Measurements from ENCODE around the gene KIRREL1.

Gene KIRREL1

GRCh38 chr1:157993147-157993917, at the start of gene KIRREL1:
Gene KIRREL1 (plus strand): TSS chr1:157993645. CDS start chr1:157993677, 32 bp downstream.
- Histone ChIP-seq H3K36me3 (ENCODE audit: control insufficient read depth in 5 of 5, insufficient read depth in 5 of 5, low read length in 5 of 5) (peaks cover 0 to 3% (median 0%) of the 10 kb centered on the region in 5 donors), H3K4me1 (ENCODE audit: control insufficient read depth in 5 of 5, insufficient read depth in 5 of 5, low read length in 5 of 5) (peaks cover 7 to 57% (median 46%) of the 10 kb centered on the region in 5 donors), H3K9ac (ENCODE audit: low read length in 5 of 5) (peak within 1 kb of the TSS; percentile 73 to 97 (median 90)), H3K4me3 (ENCODE audit: low read depth in 1 of 5, low read length in 5 of 5) (peak within 1 kb of the TSS; percentile 77 to 85 (median 82)), H3K9me3 (ENCODE audit: control insufficient read depth in 5 of 5, low read length in 5 of 5) (no peaks in the 10 kb centered on the region), H3K27me3 (ENCODE audit: control insufficient read depth in 5 of 5, insufficient read depth in 4 of 5, low read length in 5 of 5) (peaks cover 0 to 5% (median 0%) of the 10 kb centered on the region in 5 donors), H3K27ac (ENCODE audit: low read depth, low read length) (peak within 1 kb of the TSS; percentile 97)

GRCh38 chr1:157944663-157945280, 48.7 kb upstream of the KIRREL1 start:
- H3K9ac ChIP-seq (ENCODE audit: low read length in 5 of 5), result no peak overlapping the region

GRCh38 chr1:157948312-157949073, 45.0 kb upstream of the KIRREL1 start:
- Histone ChIP-seq H3K4me1 (ENCODE audit: control insufficient read depth in 5 of 5, insufficient read depth in 5 of 5, low read length in 5 of 5) (peaks cover 0 to 9% (median 0%) of the 10 kb centered on the region in 5 donors), H3K9ac (ENCODE audit: low read length in 5 of 5) (no peak overlapping the region), H3K36me3 (ENCODE audit: control insufficient read depth in 5 of 5, insufficient read depth in 5 of 5, low read length in 5 of 5) (no peaks in the 10 kb centered on the region), H3K27me3 (ENCODE audit: control insufficient read depth in 5 of 5, insufficient read depth in 4 of 5, low read length in 5 of 5) (no peaks in the 10 kb centered on the region), H3K4me3 (ENCODE audit: low read depth in 1 of 5, low read length in 5 of 5) (no peak overlapping the region), H3K9me3 (ENCODE audit: control insufficient read depth in 5 of 5, low read length in 5 of 5) (no peaks in the 10 kb centered on the region), H3K27ac (ENCODE audit: low read depth, low read length) (no peak overlapping the region)

More at GRCh38 chr1:157944663-157945280, 48.7 kb upstream of the KIRREL1 start:
- Histone ChIP-seq H3K27me3 (ENCODE audit: control insufficient read depth in 5 of 5, insufficient read depth in 4 of 5, low read length in 5 of 5) (peaks cover 0 to 5% (median 0%) of the 10 kb centered on the region in 5 donors), H3K9me3 (ENCODE audit: control insufficient read depth in 5 of 5, low read length in 5 of 5) (no peaks in the 10 kb centered on the region), H3K36me3 (ENCODE audit: control insufficient read depth in 5 of 5, insufficient read depth in 5 of 5, low read length in 5 of 5) (no peaks in the 10 kb centered on the region), H3K4me1 (ENCODE audit: control insufficient read depth in 5 of 5, insufficient read depth in 5 of 5, low read length in 5 of 5) (peaks cover 0 to 5% (median 0%) of the 10 kb centered on the region in 5 donors), H3K4me3 (ENCODE audit: low read depth in 1 of 5, low read length in 5 of 5) (no peak overlapping the region), H3K27ac (ENCODE audit: low read depth, low read length) (no peak overlapping the region)

- no peaks in the 10 kb centered on the region for H3K36me3 ChIP-seq (ENCODE audit: control insufficient read depth in 5 of 5, insufficient read depth in 5 of 5, low read length in 5 of 5)
- peaks cover 0 to 9% (median 0%) of the 10 kb centered on the region in 5 donors for H3K4me1 ChIP-seq (ENCODE audit: control insufficient read depth in 5 of 5, insufficient read depth in 5 of 5, low read length in 5 of 5)
- no peak overlapping the region for H3K27ac ChIP-seq (ENCODE audit: low read depth, low read length)
- H3K9ac ChIP-seq (ENCODE audit: low read length in 5 of 5), result no peak overlapping the region
- no peaks in the 10 kb centered on the region for H3K9me3 ChIP-seq (ENCODE audit: control insufficient read depth in 5 of 5, low read length in 5 of 5)
- no peaks in the 10 kb centered on the region for H3K27me3 ChIP-seq (ENCODE audit: control insufficient read depth in 5 of 5, insufficient read depth in 4 of 5, low read length in 5 of 5)
- H3K4me3 ChIP-seq (ENCODE audit: low read depth in 1 of 5, low read length in 5 of 5), result no peak overlapping the region
Observed at GRCh38 chr1:157949074-157949354, 44.4 kb upstream of the KIRREL1 start.

GRCh38 chr1:157951230-157951629, 42.2 kb upstream of the KIRREL1 start:
- H3K9ac ChIP-seq (ENCODE audit: low read length in 5 of 5), result no peak overlapping the region
- H3K4me1 ChIP-seq (ENCODE audit: control insufficient read depth in 5 of 5, insufficient read depth in 5 of 5, low read length in 5 of 5), result peaks cover 0 to 9% (median 0%) of the 10 kb centered on the region in 5 donors
- no peak overlapping the region for H3K4me3 ChIP-seq (ENCODE audit: low read depth in 1 of 5, low read length in 5 of 5)
- no peaks in the 10 kb centered on the region for H3K9me3 ChIP-seq (ENCODE audit: control insufficient read depth in 5 of 5, low read length in 5 of 5)
- H3K36me3 ChIP-seq (ENCODE audit: control insufficient read depth in 5 of 5, insufficient read depth in 5 of 5, low read length in 5 of 5), result no peaks in the 10 kb centered on the region
- no peaks in the 10 kb centered on the region for H3K27me3 ChIP-seq (ENCODE audit: control insufficient read depth in 5 of 5, insufficient read depth in 4 of 5, low read length in 5 of 5)
- no peak overlapping the region for H3K27ac ChIP-seq (ENCODE audit: low read depth, low read length)

- no peaks in the 10 kb centered on the region for H3K9me3 ChIP-seq (ENCODE audit: control insufficient read depth in 5 of 5, low read length in 5 of 5)
- H3K4me1 ChIP-seq (ENCODE audit: control insufficient read depth in 5 of 5, insufficient read depth in 5 of 5, low read length in 5 of 5), result peaks cover 0 to 9% (median 4%) of the 10 kb centered on the region in 5 donors
- H3K27me3 ChIP-seq (ENCODE audit: control insufficient read depth in 5 of 5, insufficient read depth in 4 of 5, low read length in 5 of 5), result peaks cover 0 to 6% (median 0%) of the 10 kb centered on the region in 5 donors
- no peak overlapping the region for H3K9ac ChIP-seq (ENCODE audit: low read length in 5 of 5)
- no peaks in the 10 kb centered on the region for H3K36me3 ChIP-seq (ENCODE audit: control insufficient read depth in 5 of 5, insufficient read depth in 5 of 5, low read length in 5 of 5)
- H3K4me3 ChIP-seq (ENCODE audit: low read depth in 1 of 5, low read length in 5 of 5), result no peak overlapping the region
- H3K27ac ChIP-seq (ENCODE audit: low read depth, low read length), result no peak overlapping the region
Observed at GRCh38 chr1:157952601-157953000, 40.8 kb upstream of the KIRREL1 start.

- Histone ChIP-seq H3K9ac (ENCODE audit: low read length in 5 of 5) (no peak overlapping the region), H3K36me3 (ENCODE audit: control insufficient read depth in 5 of 5, insufficient read depth in 5 of 5, low read length in 5 of 5) (no peaks in the 10 kb centered on the region), H3K4me3 (ENCODE audit: low read depth in 1 of 5, low read length in 5 of 5) (no peak overlapping the region), H3K4me1 (ENCODE audit: control insufficient read depth in 5 of 5, insufficient read depth in 5 of 5, low read length in 5 of 5) (peaks cover 0 to 9% (median 4%) of the 10 kb centered on the region in 5 donors), H3K27me3 (ENCODE audit: control insufficient read depth in 5 of 5, insufficient read depth in 4 of 5, low read length in 5 of 5) (peaks cover 0 to 6% (median 2%) of the 10 kb centered on the region in 5 donors), H3K27ac (ENCODE audit: low read depth, low read length) (no peak overlapping the region), H3K9me3 (ENCODE audit: control insufficient read depth in 5 of 5, low read length in 5 of 5) (no peaks in the 10 kb centered on the region)
Observed at GRCh38 chr1:157955221-157955620, 38.2 kb upstream of the KIRREL1 start.

GRCh38 chr1:157955857-157956256, 37.6 kb upstream of the KIRREL1 start:
- Histone ChIP-seq H3K9me3 (ENCODE audit: control insufficient read depth in 5 of 5, low read length in 5 of 5) (no peaks in the 10 kb centered on the region), H3K36me3 (ENCODE audit: control insufficient read depth in 5 of 5, insufficient read depth in 5 of 5, low read length in 5 of 5) (no peaks in the 10 kb centered on the region), H3K9ac (ENCODE audit: low read length in 5 of 5) (no peak overlapping the region), H3K4me3 (ENCODE audit: low read depth in 1 of 5, low read length in 5 of 5) (no peak overlapping the region), H3K27me3 (ENCODE audit: control insufficient read depth in 5 of 5, insufficient read depth in 4 of 5, low read length in 5 of 5) (peaks cover 0 to 6% (median 2%) of the 10 kb centered on the region in 5 donors), H3K27ac (ENCODE audit: low read depth, low read length) (no peak overlapping the region), H3K4me1 (ENCODE audit: control insufficient read depth in 5 of 5, insufficient read depth in 5 of 5, low read length in 5 of 5) (peaks cover 0 to 9% (median 4%) of the 10 kb centered on the region in 5 donors)

- Histone ChIP-seq H3K9me3 (ENCODE audit: control insufficient read depth in 5 of 5, low read length in 5 of 5) (no peaks in the 10 kb centered on the region), H3K4me3 (ENCODE audit: low read depth in 1 of 5, low read length in 5 of 5) (no peak overlapping the region), H3K9ac (ENCODE audit: low read length in 5 of 5) (no peak overlapping the region), H3K27ac (ENCODE audit: low read depth, low read length) (no peak overlapping the region), H3K4me1 (ENCODE audit: control insufficient read depth in 5 of 5, insufficient read depth in 5 of 5, low read length in 5 of 5) (peaks cover 0 to 9% (median 4%) of the 10 kb centered on the region in 5 donors), H3K36me3 (ENCODE audit: control insufficient read depth in 5 of 5, insufficient read depth in 5 of 5, low read length in 5 of 5) (no peaks in the 10 kb centered on the region), H3K27me3 (ENCODE audit: control insufficient read depth in 5 of 5, insufficient read depth in 4 of 5, low read length in 5 of 5) (peaks cover 0 to 6% (median 3%) of the 10 kb centered on the region in 5 donors)
Observed at GRCh38 chr1:157956732-157957131, 36.7 kb upstream of the KIRREL1 start.

Measured in subcutaneous abdominal adipose tissue (tissue), 5 donors.